HG02981 (cell line): ENCODE results near the gene OLAH.
"Not testable (repeated sequence)": the region's sequence is repeated elsewhere in the genome, so short reads cannot be mapped to it uniquely, and the experiment has no call there.

Source experiments
- ATAC-seq: cut with Tn5 transposase; IDR thresholded peaks from one replicate; pipeline ENCODE4 v1.9.1; 2021; ENCODE audit warnings: mild to moderate bottlenecking, moderate library complexity; ENCODE audit not compliant: unreplicated experiment

Gene OLAH

GRCh38 chr10:15043674-15044073 is at the start of gene OLAH:
Gene OLAH (plus strand): TSS chr10:15043943. CDS start chr10:15047289, 3,346 bp downstream.
- no peak for ATAC-seq

- ATAC-seq = no peak
Measured at GRCh38 chr10:14995964-14996565, 47.7 kb upstream of the OLAH start.

GRCh38 chr10:15013530-15013929 is 30.2 kb upstream of the OLAH start:
- ATAC-seq = not testable (repeated sequence)

- ATAC-seq = no peak
Measured at GRCh38 chr10:15015451-15015850, 28.3 kb upstream of the OLAH start.

- ATAC-seq = not testable (repeated sequence)
Measured at GRCh38 chr10:15020966-15021365, 22.8 kb upstream of the OLAH start.

- not testable (repeated sequence) for ATAC-seq
Measured at GRCh38 chr10:15023079-15023478, 20.7 kb upstream of the OLAH start.

- ATAC-seq = not testable (repeated sequence)
Measured at GRCh38 chr10:15024017-15025004, 19.4 kb upstream of the OLAH start.

GRCh38 chr10:15025040-15025439 is 18.7 kb upstream of the OLAH start:
- ATAC-seq = not testable (repeated sequence)

- no peak for ATAC-seq
Measured at GRCh38 chr10:15027741-15028140, 16.0 kb upstream of the OLAH start.

- ATAC-seq = no peak
Measured at GRCh38 chr10:15035385-15036301, 8.1 kb upstream of the OLAH start.

- no peak for ATAC-seq
Measured at GRCh38 chr10:15037691-15038090, 6.1 kb upstream of the OLAH start.

GRCh38 chr10:15038416-15038815 is 5.3 kb upstream of the OLAH start:
- no peak for ATAC-seq

- no peak for ATAC-seq
Measured at GRCh38 chr10:15045380-15045779, 1.6 kb downstream of the OLAH start.

- ATAC-seq = no peak
Measured at GRCh38 chr10:15046626-15047025, 2.9 kb downstream of the OLAH start.

GRCh38 chr10:15049533-15049932 is 5.8 kb downstream of the OLAH start:
- ATAC-seq = no peak

- ATAC-seq = no peak
Measured at GRCh38 chr10:15052121-15052520, 8.4 kb downstream of the OLAH start.

- no peak for ATAC-seq
Measured at GRCh38 chr10:15053061-15053460, 9.3 kb downstream of the OLAH start.

- no peak for ATAC-seq
Measured at GRCh38 chr10:15058689-15059088, 14.9 kb downstream of the OLAH start.

- no peak for ATAC-seq
Measured at GRCh38 chr10:15059914-15060313, 16.2 kb downstream of the OLAH start.

- no peak for ATAC-seq
Measured at GRCh38 chr10:15060638-15061037, 16.9 kb downstream of the OLAH start.

GRCh38 chr10:15067154-15067553 is 23.4 kb downstream of the OLAH start:
- ATAC-seq = no peak
